Pancreas (tissue), 10 donors: Measurements from ENCODE around the gene IRF1. TPM values are rescaled to one million over a fixed set of nuclear protein-coding genes. Genes with fewer than 3 reads are reported as not detected.
A peak's percentile ranks its signal among the peaks of the same experiment; 100 is the strongest.

Experiments used
- ATAC-seq, 4 donors: fragments of 200-7000 bp; cut with Tn5 transposase; one replicate each; pipeline versions ENCODE4 v1.8.0 to v1.9.1; 2020; ENCODE audit warnings: mild to moderate bottlenecking in 4 of 4, moderate library complexity in 4 of 4
- DNase-seq, 6 donors: peaks; one replicate each; pipeline ENCODE4 v3.0.0-alpha.2; 2020
- FAIRE-seq: peaks from 2 replicates; lab custom pipeline; 2012; peaks lifted over from hg19 to GRCh38; lab: Jason Lieb, UNC
- H3K27ac ChIP-seq, 4 donors: fragments of 200-600 bp; sonication (generic); 1 replicate in 3 of 4; 2 replicates in 1 of 4; pipeline versions ENCODE4 v1.5.0 to v1.8.0; 2020
- H3K27me3 ChIP-seq, 4 donors: fragments of 200-600 bp; one replicate each; pipeline ENCODE4 v1.8.0; 2021
- H3K36me3 ChIP-seq, 3 donors: fragments of 200-600 bp; sonication (generic) in 1 of 3; one replicate each; pipeline versions ENCODE4 v1.5.0 to v1.8.0; 2020 to 2021
- H3K4me1 ChIP-seq, 3 donors: fragments of 200-600 bp; one replicate each; pipeline ENCODE4 v1.8.0; 2021
- H3K4me3 ChIP-seq, 4 donors: fragments of 200-600 bp; sonication (generic) in 2 of 4; one replicate each; pipeline versions ENCODE4 v1.5.0 to v1.8.0; 2020 to 2021
- H3K9me3 ChIP-seq, 4 donors: fragments of 200-600 bp; one replicate each; pipeline ENCODE4 v1.8.0; 2021
- WGBS, 2 donors: extraction: QIAGEN DNeasy Blood & Tissue Kit; methylation state at CpG; one replicate each; pipeline ENCODE4 v1.1.7; 2013; 5-methylcytosine and 5-hydroxymethylcytosine counted together
- intact Hi-C, 3 donors: fragments of 100-400 bp; cut with DNase I; formaldehyde crosslinking; loops; one replicate each; pipeline versions ENCODE4 v1.11.1 to v1.14.2; 2022
- polyA plus RNA-seq, 2 donors: library from polyadenylated mRNA; stranded (reverse); fragments of 200-250 nt; gene quantifications; one replicate each; pipeline ENCODE4 v1.2.3, GENCODE V29; 2013
- total RNA-seq, 6 donors: library from RNA; stranded (reverse); fragmentation: NEBNext Ultra II Directional in 4 of 6; extraction: Animal tissue kit (Norgen Biotek cat#: 25700) in 4 of 6; gene quantifications; one replicate each; pipeline versions ENCODE4 v1.2.1 to v1.2.4, GENCODE V29; 2021 to 2023
- TF ChIP-seq, protein P1 (sequence below), 4 donors: fragments of 200-600 bp; sonication (generic) in 3 of 4; IDR thresholded peaks; one replicate each; pipeline versions ENCODE4 v1.5.0 to v1.8.0; 2021; ENCODE audit warnings: antibody characterized with exemption in 4 of 4
- donor health status: healthy with polysubstance abuse.
- donor health status: DM: no; HTN: no; CAD: no; lungs with moderate emphysema.
- donor health status: DM: no; HTN: no; CAD: no.
- donor health status: control.
- donor health status: control.
- donor health status: Bipolar disorder and iron deficiency.
- donor health status: DM: yes; HTN: yes; CAD: no.
- donor health status: DM: no; HTN: no; CAD: no.
- donor health status: DM: no; HTN: no; CAD: no.
- donor health status: DM: yes; HTN: yes; CAD: no.

The IRF1 gene
- total and polyA plus RNA-seq, 8 donors = 7.0 to 30.8 (median 11.1) TPM

DNA sequence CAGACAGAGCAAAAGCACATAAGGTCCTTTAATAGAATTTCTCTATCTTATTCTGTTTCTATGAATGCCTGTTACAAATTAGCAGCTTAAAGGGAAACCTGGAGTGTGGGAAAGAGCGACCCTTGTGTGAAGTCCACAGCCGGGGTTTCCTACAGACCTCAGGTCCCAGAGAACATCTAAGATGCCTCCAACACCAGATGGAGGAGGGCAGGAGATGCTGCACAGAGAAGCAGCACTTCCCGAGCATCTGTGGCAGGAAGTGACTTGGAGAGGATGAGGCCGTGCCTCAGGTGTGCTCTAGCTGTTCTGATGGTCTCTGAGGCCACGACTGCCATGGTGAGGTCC lies 26.8 kb downstream of the IRF1 start:
- H3K4me1 ChIP-seq = peaks cover 0 to 19% (median 0%) of the 10 kb centered on the region in 3 donors
- intact Hi-C loops = no loop called here
- H3K27ac ChIP-seq = peak overlapping the region in 2 of 4 donors; percentile 28 to 41
- H3K9me3 ChIP-seq = no peaks in the 10 kb centered on the region
- FAIRE-seq (no peak), ATAC-seq (no peak), DNase-seq (no peak)
- no peaks in the 10 kb centered on the region for H3K36me3 ChIP-seq
- WGBS, 2 donors = 80 to 91% methylated on average over 5 of the region's 5 CpGs
- TF ChIP-seq, protein P1, sequence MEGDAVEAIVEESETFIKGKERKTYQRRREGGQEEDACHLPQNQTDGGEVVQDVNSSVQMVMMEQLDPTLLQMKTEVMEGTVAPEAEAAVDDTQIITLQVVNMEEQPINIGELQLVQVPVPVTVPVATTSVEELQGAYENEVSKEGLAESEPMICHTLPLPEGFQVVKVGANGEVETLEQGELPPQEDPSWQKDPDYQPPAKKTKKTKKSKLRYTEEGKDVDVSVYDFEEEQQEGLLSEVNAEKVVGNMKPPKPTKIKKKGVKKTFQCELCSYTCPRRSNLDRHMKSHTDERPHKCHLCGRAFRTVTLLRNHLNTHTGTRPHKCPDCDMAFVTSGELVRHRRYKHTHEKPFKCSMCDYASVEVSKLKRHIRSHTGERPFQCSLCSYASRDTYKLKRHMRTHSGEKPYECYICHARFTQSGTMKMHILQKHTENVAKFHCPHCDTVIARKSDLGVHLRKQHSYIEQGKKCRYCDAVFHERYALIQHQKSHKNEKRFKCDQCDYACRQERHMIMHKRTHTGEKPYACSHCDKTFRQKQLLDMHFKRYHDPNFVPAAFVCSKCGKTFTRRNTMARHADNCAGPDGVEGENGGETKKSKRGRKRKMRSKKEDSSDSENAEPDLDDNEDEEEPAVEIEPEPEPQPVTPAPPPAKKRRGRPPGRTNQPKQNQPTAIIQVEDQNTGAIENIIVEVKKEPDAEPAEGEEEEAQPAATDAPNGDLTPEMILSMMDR (IDR thresholded peaks at IDR 0.05) = no peak
- H3K4me3 ChIP-seq = no peak overlapping the region
- H3K27me3 ChIP-seq = no peaks in the 10 kb centered on the region

- Histone ChIP-seq H3K4me1 (peaks cover 0 to 23% (median 0%) of the 10 kb centered on the region in 3 donors), H3K4me3 (no peak overlapping the region), H3K27me3 (no peaks in the 10 kb centered on the region), H3K9me3 (no peaks in the 10 kb centered on the region), H3K36me3 (no peaks in the 10 kb centered on the region), H3K27ac (no peak overlapping the region)
- intact Hi-C loops = no loop called here
- TF ChIP-seq, protein P1 (IDR thresholded peaks at IDR 0.05) = no peak
- no peak for ATAC-seq
- WGBS, 2 donors = 77 to 79% methylated on average over 10 of the region's 10 CpGs
- FAIRE-seq = no peak
- DNase-seq = no peak
These were observed 27.5 kb downstream of the IRF1 start for GRCh38 chr5:132462856-132463745.

- no peaks in the 10 kb centered on the region for H3K9me3 ChIP-seq
- H3K27ac ChIP-seq = no peak overlapping the region
- intact Hi-C loops = no loop called here
- no peaks in the 10 kb centered on the region for H3K36me3 ChIP-seq
- DNase-seq (no peak), FAIRE-seq (no peak), ATAC-seq (no peak)
- peaks cover 0 to 24% (median 0%) of the 10 kb centered on the region in 3 donors for H3K4me1 ChIP-seq
- H3K4me3 ChIP-seq = no peak overlapping the region
- TF ChIP-seq, protein P1 (IDR thresholded peaks at IDR 0.05) = no peak
- WGBS, 2 donors = 88 to 94% methylated on average over 6 of the region's 6 CpGs
- H3K27me3 ChIP-seq = no peaks in the 10 kb centered on the region
These were observed 28.2 kb downstream of the IRF1 start for GRCh38 chr5:132462333-132462732.

DNA sequence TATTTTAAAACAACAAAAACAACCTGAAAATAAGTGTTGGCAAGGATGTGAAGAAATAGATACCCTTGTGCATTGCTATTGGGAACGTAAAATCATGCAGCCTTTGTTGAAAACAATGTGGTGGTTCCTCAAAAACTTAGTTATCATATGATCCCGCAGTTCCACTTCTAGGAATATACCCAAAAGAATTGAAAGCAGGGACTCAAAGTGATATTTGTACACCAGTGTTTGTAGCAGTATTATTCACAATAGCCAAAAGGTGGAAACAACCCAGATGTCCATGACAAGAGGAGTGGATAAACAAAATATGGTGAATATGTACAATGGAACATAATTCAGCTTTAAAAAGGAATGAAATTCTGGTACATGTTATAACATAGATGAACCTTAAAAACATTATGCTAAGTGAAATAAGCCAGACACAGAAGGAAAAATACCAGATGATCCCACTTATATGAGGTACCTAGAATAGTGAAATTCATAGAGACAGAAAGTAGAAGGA lies 29.0 kb downstream of the IRF1 start:
- intact Hi-C loops = no loop called here
- Histone ChIP-seq H3K27me3 (no peaks in the 10 kb centered on the region), H3K9me3 (no peaks in the 10 kb centered on the region), H3K4me3 (no peak overlapping the region), H3K27ac (no peak overlapping the region), H3K36me3 (no peaks in the 10 kb centered on the region), H3K4me1 (peaks cover 0 to 29% (median 0%) of the 10 kb centered on the region in 3 donors)
- TF ChIP-seq, protein P1 (IDR thresholded peaks at IDR 0.05) = no peak
- no peak for ATAC-seq
- WGBS, 2 donors = 85 to 86% methylated on average over 2 of the region's 2 CpGs
- FAIRE-seq = no peak
- no peak for DNase-seq
